ENCODE measurements around the gene TTBK2.

The TTBK2 gene

DNA sequence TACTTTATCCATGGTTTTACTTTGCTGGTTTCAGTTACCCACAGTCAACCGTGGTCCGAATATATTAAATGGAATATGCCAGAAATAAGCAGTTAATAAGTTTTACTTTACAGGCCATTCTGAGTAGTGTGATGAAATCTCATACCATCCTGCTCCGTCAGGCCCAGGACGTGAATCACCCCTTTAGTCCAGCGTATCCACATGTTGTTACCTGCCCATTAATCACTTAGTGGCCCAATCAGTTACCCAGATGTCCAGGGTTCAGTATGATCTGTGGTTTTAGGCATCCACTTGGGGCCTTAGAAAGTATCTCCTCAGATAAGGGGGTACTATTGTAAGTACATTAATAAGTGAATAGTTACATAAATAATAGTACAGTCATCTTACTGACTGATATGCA is 88.0 kb downstream of the TTBK2 start:
- TF ChIP-seq SPI1 (IDR thresholded peaks at IDR 0.05; ENCODE audit: borderline replicate concordance, low read depth): no peak
- TF ChIP-seq GABPA (IDR thresholded peaks at IDR 0.05; ENCODE audit: low read depth): no peak
- TF ChIP-seq POLR2AphosphoS5 (IDR thresholded peaks at IDR 0.05; ENCODE audit: low read depth): no peak
- DNase-seq (ENCODE audit: low read depth in 1 of 2, low spot score in 1 of 2): no peak
- H3K4me3 ChIP-seq (replicated peaks; ENCODE audit: insufficient read depth, low read length): no peak overlapping the region
- no peaks in the 10 kb centered on the region for H3K27me3 ChIP-seq (ENCODE audit: insufficient read depth, poor library complexity, severe bottlenecking)
- H3K27ac ChIP-seq (replicated peaks): no peak overlapping the region

DNA sequence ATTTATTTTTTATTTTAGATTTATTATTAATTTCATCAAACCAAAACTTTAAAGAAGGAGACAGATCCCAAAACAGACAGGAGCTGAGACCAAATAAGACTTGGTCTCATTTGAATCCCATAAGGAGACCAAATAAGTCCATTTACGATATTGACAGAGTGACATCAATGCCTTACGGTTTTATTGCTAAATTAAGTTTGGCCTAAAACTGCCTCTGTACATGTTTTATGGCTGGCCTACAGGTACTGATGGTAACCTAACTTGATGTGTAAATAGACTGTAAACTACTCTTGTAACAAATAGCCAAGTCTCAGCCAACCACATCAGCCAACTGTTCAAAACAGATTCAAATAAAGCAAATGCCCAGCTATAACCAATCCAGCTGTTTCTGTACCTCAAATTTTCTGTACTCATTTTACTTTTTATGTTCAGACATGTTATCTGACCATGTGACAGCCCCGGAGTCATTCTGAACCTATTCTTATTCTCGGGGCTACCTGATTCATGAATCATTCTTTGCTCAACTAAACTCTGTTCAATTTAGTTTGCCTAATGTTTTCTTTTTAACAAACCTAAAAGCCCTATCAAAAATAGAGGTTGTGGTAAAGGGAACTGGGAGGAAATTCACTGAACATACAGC is 94.2 kb downstream of the TTBK2 start:
- no peak for TF ChIP-seq GABPA (IDR thresholded peaks at IDR 0.05; ENCODE audit: low read depth)
- H3K27ac ChIP-seq (replicated peaks): no peak overlapping the region
- H3K27me3 ChIP-seq (ENCODE audit: insufficient read depth, poor library complexity, severe bottlenecking): no peaks in the 10 kb centered on the region
- H3K4me3 ChIP-seq (replicated peaks; ENCODE audit: insufficient read depth, low read length): no peak overlapping the region
- DNase-seq (ENCODE audit: low read depth in 1 of 2, low spot score in 1 of 2): no peak

DNA sequence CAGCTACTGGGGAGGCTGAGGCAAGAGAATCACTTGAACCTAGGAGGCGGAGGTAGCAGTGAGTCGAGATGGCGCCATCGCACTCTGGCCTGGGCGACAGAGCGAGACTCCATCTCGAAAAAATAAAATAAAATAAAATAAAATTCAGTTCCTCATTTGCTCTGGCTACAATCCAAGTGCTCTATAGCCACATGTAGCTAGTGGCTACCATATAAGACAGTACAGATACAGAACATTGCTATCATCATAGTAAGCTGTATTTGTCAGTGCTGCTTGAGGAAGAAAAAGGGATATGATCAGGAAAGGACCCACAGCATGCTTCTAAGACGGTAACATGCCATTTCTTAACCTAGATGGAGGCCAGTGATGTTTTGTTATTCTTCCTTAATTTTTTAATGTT is 95.0 kb downstream of the TTBK2 start:
- no peak overlapping the region for H3K4me3 ChIP-seq (replicated peaks; ENCODE audit: insufficient read depth, low read length)
- no peaks in the 10 kb centered on the region for H3K27me3 ChIP-seq (ENCODE audit: insufficient read depth, poor library complexity, severe bottlenecking)
- DNase-seq (ENCODE audit: low read depth in 1 of 2, low spot score in 1 of 2): no peak
- TF ChIP-seq, protein P1, sequence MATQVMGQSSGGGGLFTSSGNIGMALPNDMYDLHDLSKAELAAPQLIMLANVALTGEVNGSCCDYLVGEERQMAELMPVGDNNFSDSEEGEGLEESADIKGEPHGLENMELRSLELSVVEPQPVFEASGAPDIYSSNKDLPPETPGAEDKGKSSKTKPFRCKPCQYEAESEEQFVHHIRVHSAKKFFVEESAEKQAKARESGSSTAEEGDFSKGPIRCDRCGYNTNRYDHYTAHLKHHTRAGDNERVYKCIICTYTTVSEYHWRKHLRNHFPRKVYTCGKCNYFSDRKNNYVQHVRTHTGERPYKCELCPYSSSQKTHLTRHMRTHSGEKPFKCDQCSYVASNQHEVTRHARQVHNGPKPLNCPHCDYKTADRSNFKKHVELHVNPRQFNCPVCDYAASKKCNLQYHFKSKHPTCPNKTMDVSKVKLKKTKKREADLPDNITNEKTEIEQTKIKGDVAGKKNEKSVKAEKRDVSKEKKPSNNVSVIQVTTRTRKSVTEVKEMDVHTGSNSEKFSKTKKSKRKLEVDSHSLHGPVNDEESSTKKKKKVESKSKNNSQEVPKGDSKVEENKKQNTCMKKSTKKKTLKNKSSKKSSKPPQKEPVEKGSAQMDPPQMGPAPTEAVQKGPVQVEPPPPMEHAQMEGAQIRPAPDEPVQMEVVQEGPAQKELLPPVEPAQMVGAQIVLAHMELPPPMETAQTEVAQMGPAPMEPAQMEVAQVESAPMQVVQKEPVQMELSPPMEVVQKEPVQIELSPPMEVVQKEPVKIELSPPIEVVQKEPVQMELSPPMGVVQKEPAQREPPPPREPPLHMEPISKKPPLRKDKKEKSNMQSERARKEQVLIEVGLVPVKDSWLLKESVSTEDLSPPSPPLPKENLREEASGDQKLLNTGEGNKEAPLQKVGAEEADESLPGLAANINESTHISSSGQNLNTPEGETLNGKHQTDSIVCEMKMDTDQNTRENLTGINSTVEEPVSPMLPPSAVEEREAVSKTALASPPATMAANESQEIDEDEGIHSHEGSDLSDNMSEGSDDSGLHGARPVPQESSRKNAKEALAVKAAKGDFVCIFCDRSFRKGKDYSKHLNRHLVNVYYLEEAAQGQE (IDR thresholded peaks at IDR 0.05; ENCODE audit: insufficient replicate concordance, low read depth): no peak
- TF ChIP-seq SPI1 (IDR thresholded peaks at IDR 0.05; ENCODE audit: borderline replicate concordance, low read depth) (peak; percentile 59; the same call in 1 of the 2 replicates), GABPA (IDR thresholded peaks at IDR 0.05; ENCODE audit: low read depth) (no peak)
- no peak overlapping the region for H3K27ac ChIP-seq (replicated peaks)

DNA sequence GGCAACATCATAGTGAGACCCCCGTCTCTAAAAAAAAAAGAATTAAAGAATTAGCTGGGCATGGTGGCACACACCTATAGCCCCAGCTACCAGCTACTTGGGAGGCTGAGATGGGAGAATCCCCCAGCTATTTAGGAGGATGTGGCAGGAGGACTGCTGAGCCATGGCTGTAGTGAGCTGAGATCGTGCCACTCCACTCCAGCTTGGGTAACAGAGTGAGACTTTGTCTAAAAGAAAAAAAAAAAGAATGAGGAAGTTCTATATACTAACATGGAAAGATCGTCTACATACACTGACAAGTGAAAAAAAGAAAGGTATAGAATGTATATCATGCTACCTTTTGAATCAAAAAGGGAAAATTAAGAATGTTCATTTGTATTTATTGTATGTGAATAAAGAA is 99.8 kb downstream of the TTBK2 start:
- TF ChIP-seq, protein P2, sequence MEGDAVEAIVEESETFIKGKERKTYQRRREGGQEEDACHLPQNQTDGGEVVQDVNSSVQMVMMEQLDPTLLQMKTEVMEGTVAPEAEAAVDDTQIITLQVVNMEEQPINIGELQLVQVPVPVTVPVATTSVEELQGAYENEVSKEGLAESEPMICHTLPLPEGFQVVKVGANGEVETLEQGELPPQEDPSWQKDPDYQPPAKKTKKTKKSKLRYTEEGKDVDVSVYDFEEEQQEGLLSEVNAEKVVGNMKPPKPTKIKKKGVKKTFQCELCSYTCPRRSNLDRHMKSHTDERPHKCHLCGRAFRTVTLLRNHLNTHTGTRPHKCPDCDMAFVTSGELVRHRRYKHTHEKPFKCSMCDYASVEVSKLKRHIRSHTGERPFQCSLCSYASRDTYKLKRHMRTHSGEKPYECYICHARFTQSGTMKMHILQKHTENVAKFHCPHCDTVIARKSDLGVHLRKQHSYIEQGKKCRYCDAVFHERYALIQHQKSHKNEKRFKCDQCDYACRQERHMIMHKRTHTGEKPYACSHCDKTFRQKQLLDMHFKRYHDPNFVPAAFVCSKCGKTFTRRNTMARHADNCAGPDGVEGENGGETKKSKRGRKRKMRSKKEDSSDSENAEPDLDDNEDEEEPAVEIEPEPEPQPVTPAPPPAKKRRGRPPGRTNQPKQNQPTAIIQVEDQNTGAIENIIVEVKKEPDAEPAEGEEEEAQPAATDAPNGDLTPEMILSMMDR (IDR thresholded peaks at IDR 0.05; ENCODE audit: insufficient read depth, low read length): no peak
- no peak for TF ChIP-seq GABPA (IDR thresholded peaks at IDR 0.05; ENCODE audit: low read depth)
- no peak for TF ChIP-seq POLR2AphosphoS5 (IDR thresholded peaks at IDR 0.05; ENCODE audit: low read depth)
- TF ChIP-seq, protein P1 (IDR thresholded peaks at IDR 0.05; ENCODE audit: insufficient replicate concordance, low read depth): no peak
- no peak for TF ChIP-seq SPI1 (IDR thresholded peaks at IDR 0.05; ENCODE audit: borderline replicate concordance, low read depth)
- no peaks in the 10 kb centered on the region for H3K27me3 ChIP-seq (ENCODE audit: insufficient read depth, poor library complexity, severe bottlenecking)
- H3K4me3 ChIP-seq (replicated peaks; ENCODE audit: insufficient read depth, low read length): no peak overlapping the region
- no peak overlapping the region for H3K27ac ChIP-seq (replicated peaks)
- peak in 1 of 2 experiments; percentile 22 for DNase-seq (ENCODE audit: low read depth in 1 of 2, low spot score in 1 of 2)

DNA sequence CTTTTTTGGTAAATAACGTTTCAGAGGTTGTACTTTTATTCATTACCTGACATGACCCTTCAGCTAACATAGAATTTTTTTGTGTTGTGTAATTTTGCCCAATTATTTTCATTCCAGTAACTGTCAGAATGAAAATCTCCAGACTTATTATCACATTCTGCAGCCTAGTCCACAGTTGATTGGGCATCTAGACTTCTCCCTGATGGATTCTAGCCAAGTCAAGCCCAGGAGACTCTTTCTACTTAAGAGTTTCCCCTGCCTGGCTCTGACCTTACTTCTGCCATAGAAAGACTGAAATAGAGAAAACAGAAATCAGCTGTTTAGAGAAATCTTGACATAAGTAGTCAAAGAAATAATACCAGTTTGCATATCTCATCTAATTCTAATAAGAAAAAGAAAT is 100.8 kb downstream of the TTBK2 start:
- DNase-seq (ENCODE audit: low read depth in 1 of 2, low spot score in 1 of 2): no peak
- no peaks in the 10 kb centered on the region for H3K27me3 ChIP-seq (ENCODE audit: insufficient read depth, poor library complexity, severe bottlenecking)
- no peak overlapping the region for H3K4me3 ChIP-seq (replicated peaks; ENCODE audit: insufficient read depth, low read length)
- no peak overlapping the region for H3K27ac ChIP-seq (replicated peaks)
- TF ChIP-seq GABPA (IDR thresholded peaks at IDR 0.05; ENCODE audit: low read depth) (no peak), POLR2AphosphoS5 (IDR thresholded peaks at IDR 0.05; ENCODE audit: low read depth) (no peak), SPI1 (IDR thresholded peaks at IDR 0.05; ENCODE audit: borderline replicate concordance, low read depth) (no peak)
- TF ChIP-seq, protein P1 (IDR thresholded peaks at IDR 0.05; ENCODE audit: insufficient replicate concordance, low read depth): no peak
- TF ChIP-seq, protein P2 (IDR thresholded peaks at IDR 0.05; ENCODE audit: insufficient read depth, low read length): no peak
